Fibroblast of skin of back (primary cell): ENCODE results near the gene LRMDA.

Source experiments
- DNase-seq: peaks from one replicate; pipeline ENCODE4 v3.0.0-alpha.2; 2013

LRMDA gene

GRCh38 chr10:75852851-75853484 is 421.5 kb downstream of the LRMDA start:
- DNase-seq: no peak

- DNase-seq: no peak
Observed at GRCh38 chr10:75857269-75857846, 425.9 kb downstream of the LRMDA start.

DNA sequence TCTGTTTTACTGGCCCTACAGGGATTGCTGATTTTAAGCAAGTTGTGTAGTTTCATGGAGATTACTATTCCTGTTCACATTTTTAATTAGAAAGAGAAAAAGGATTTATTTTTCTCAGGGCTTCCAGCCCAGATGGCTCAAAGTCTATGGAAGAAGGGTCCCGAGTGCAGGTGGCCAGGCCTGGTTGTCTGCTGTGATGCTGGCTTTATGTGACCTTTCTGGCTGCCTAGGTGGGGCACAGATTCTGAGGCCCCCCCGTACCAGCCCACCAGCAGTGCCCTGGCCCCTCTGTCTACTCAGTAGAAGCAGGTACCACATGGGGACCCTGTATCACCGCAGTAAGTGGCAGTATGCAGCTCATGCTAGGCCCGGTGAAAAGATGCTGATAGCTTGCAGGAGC is 426.5 kb downstream of the LRMDA start:
- no peak for DNase-seq

GRCh38 chr10:75858339-75858738 is 426.9 kb downstream of the LRMDA start:
- no peak for DNase-seq

GRCh38 chr10:75859141-75859540 is 427.7 kb downstream of the LRMDA start:
- no peak for DNase-seq

GRCh38 chr10:75860009-75860408 is 428.6 kb downstream of the LRMDA start:
- DNase-seq: no peak

- no peak for DNase-seq
Observed at GRCh38 chr10:75861582-75861981, 430.2 kb downstream of the LRMDA start.

- no peak for DNase-seq
Observed at GRCh38 chr10:75862935-75863334, 431.5 kb downstream of the LRMDA start.

DNA sequence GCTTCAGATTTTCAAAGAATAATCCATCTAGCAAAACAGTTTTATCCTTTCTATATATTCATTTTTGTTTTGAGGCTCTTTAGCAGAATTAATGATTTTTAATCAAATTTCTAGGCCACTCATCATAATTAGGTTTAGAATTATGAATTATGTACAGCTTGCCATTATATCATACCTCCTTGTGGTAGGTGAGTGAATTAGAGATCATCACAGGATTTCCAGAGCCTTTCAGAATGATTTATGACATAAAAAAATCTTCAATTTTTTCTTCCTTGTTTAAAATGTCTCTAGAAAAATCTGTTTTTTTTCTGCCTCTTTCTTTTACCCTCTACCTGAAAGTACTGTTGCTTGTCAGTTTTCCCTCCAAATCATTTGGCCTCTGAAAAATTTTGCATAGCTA is 433.3 kb downstream of the LRMDA start:
- no peak for DNase-seq

- peak; percentile 81 for DNase-seq
Observed at GRCh38 chr10:75865413-75866299, 434.2 kb downstream of the LRMDA start.

- no peak for DNase-seq
Observed at GRCh38 chr10:75866300-75866625, 434.8 kb downstream of the LRMDA start.

- DNase-seq: no peak
Observed at GRCh38 chr10:75866731-75867130, 435.3 kb downstream of the LRMDA start.

DNA sequence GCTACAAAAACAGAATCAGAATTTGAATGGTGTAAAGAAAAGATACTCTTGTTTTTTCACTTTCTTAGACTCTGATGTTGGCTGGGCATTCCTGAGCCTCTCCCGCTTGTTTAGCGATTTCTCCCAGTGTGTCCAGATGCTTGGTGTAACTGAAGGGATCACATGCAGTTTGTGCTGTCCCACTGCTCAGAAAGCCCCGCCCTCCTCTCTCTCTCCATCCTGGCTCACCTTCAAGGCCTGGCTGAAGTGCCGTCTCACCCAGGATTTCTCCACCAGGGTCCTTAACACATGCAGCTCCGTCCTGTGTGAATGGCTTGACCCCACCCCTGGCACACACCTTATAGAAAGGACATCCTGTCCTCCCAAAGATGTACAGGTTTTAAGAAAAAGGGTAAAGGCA is 437.1 kb downstream of the LRMDA start:
- DNase-seq: no peak

- DNase-seq: peak; percentile 9
Observed at GRCh38 chr10:75870039-75870645, 438.7 kb downstream of the LRMDA start.

DNA sequence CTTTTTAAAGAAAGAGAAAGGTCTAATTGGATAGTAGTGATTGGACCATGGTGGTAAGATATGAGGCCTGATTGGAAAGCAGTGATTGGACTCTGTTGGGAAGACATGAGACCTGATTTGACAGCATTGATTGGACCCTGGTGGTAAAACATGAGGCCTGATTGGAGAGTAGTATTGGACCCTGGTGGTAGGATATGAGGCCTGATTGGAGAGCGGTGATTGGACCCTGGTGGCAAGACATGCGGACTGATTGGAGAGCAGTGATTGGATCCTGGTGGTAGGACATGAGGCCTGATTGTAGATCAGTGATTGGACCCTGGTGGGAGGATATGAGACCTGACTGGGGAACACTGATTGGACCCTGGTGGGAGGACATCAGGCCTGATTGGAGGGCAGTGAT is 444.3 kb downstream of the LRMDA start:
- DNase-seq: no peak

DNA sequence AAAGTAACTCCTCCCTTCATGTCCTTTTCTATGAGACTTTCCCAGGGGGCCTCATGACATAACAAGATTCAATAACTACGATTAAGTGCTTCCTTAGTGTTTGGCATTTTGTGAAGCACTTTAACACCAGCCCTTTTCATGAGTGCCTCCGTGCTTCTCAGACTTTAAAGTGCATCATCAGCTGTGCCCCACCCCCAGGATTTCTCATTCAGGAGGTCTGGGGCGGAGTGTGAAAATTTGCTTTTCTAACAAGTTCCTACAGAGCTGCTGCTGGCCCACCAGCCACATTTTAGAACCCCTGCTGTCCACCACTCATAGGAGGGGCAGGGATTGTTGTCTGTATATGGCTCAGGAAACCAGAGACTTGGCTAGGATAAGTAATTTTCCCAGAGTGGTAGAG is 445.3 kb downstream of the LRMDA start:
- DNase-seq: no peak

DNA sequence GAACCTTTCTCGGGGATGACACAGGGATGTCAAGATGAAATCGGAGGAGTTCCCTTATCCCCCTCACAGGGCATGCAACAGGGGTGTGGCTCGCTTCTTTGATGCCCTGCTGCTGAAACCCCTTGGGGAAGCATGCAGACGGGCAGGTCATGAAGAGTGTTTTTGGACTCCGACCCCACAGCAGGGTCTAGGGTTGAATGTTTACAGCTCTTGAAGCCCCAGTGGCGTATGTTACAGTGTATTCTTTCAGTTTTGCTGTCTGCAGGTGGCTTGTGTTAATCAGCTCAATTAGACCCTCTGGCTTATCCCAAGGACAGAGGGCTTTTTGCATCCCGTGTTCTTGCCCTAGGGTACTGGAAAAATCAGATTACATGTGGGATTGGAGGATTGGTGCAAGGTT is 446.5 kb downstream of the LRMDA start:
- DNase-seq: no peak

DNA sequence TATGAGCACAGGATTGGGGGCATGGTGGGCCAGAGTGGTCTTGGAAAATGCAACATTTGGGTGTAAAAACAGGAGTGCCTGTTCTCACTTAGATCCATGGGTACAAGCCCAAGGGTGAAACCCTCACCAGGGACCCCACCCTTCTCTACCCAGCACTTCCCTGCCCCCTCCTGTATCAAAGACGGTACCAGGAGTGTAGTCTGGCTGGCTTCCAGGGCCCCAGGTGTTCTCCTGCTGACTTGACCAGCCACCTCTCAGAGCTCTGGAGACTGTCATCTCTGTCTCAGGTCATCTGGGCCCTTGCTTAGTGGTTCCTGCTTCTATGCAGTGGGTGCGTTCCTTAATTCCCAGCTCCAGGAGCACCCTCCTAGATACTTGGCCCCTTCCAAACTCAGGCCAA is 447.2 kb downstream of the LRMDA start:
- no peak for DNase-seq

GRCh38 chr10:75880031-75880775 is 448.8 kb downstream of the LRMDA start:
- DNase-seq: no peak

DNA sequence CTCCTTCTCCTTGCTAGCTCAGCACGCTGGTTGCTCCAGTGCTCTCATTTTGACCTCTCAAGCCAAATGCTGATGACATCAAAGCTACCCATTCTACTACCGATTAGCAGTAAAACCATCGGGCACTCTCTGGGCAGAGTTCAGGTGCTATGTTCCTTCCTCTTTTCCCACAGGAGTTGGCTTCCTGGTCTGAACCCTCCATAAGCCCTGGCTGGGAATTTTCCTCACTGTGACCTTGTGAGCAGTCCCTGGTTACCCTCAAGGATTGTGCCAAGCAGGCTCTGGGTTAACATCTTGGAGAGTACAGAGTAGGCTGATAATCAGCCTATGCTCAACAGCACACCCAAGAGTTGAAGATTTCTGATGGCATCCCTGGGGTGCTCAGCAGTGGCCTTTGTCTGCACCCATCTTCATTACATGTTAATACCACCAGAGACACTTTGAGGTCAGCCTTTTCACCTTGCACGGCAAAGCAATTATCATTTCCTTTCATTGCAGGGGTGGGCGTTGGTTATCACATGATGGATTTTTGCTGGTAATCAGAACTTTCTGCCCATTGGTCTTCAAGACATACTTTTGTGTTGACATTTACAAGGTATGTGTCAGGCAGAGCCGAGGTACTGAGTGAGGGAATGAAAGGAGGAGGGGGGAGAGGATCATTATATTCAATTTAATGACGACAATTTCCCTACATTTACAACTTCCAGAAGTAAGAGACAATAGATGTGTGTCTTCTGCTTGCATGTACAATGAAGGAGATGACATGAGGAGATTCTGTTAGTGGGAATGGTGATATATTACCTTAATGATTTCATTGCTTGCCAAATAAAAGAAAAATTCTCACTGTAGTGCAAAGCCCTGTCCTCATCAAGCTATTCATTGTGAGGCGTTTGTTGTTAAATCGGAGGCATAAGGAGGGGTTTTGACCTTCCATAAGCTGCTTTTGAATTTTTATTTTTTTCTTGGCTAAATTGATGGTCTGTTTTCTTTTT is 452.0 kb downstream of the LRMDA start:
- DNase-seq: no peak

DNA sequence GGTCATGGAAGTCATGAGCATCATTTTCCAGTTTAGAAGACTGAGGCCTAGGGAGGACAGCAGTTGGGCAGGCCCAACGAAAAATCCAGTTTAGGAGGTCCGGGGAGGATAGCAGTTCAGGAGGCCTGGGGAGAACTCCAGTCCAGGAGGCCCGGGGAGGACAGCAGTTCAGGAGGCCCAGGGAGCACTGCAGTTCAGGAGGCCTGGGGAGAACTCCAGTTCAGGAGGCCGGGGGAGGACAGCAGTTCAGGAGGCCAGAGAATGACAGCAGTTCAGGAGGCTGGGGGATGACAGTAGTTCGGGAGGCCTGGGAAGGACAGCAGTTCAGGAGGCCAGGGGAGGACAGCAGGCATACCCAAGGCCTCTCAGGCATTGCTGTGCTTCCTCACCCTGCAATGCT is 453.4 kb downstream of the LRMDA start:
- no peak for DNase-seq

- DNase-seq: no peak
Observed at GRCh38 chr10:75887369-75887768, 455.9 kb downstream of the LRMDA start.
